Spleen (tissue), 7 donors: ENCODE data around the gene CYB5B.

Experiments used
- POLR2A ChIP-seq, 3 donors: fragments of 450-650 bp; IDR thresholded peaks; one replicate each; pipeline ENCODE4 v1.5.1; 2017; ENCODE audit warnings: antibody characterized with exemption in 3 of 3, mild to moderate bottlenecking in 1 of 3
- TF ChIP-seq, protein P1 (sequence below), 11 experiments: fragments of 200-600 bp in 7 of 11; fragments of 450-650 bp in 4 of 11; sonication (generic) in 4 of 11; IDR thresholded peaks in 8 of 11; conservative IDR thresholded peaks in 3 of 11; 1 replicate in 7 of 11; 2 replicates in 4 of 11; pipeline versions ENCODE4 v1.4.0 to v1.8.0; 2016 to 2021; ENCODE audit warnings: antibody characterized with exemption in 11 of 11, inconsistent platforms in 4 of 11, mild to moderate bottlenecking in 1 of 11
- donor health status: DM: no; HTN: no; CAD: no; lungs with moderate emphysema.
- donor health status: DM: no; HTN: no; CAD: no.
- donor health status: DM: no; HTN: no; CAD: no.

DNA sequence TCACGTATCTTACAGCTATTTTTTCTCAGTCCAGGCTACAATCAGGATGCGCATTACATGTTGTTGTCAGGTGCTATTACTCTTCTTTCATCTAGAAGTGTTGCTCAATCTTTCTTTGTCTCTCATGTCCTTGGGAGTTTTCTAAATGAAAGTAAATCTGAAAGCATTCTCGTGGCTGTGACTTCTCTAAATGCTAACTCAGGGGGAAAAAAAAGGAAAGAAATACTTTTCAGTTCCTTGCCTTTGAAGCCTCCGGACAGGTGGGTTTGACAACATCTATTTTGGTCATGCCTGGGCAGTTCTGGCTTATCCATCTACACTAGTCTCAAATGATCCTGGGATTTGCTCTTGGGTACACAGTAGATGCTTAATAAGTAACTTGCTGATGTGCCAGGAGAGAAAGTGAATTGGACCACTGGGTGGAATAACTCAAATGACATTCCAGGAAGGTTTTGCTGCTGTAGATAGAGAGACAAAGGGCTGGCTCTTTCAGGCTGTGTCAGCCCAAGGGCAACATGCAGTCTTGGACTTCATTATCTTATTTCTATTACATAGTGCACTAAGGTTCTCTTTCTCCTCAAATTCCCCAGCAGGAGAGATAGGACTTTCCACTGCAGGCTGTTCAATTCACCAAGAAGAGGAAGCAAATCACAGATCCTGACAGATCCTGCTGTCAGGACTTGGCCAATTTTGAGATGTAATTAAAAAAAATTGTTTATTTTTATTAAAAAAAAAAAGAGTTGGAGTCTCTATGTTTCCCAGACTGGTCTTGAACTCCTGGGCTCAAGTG lies 77.7 kb downstream of the CYB5B start:
- TF ChIP-seq, protein P1, sequence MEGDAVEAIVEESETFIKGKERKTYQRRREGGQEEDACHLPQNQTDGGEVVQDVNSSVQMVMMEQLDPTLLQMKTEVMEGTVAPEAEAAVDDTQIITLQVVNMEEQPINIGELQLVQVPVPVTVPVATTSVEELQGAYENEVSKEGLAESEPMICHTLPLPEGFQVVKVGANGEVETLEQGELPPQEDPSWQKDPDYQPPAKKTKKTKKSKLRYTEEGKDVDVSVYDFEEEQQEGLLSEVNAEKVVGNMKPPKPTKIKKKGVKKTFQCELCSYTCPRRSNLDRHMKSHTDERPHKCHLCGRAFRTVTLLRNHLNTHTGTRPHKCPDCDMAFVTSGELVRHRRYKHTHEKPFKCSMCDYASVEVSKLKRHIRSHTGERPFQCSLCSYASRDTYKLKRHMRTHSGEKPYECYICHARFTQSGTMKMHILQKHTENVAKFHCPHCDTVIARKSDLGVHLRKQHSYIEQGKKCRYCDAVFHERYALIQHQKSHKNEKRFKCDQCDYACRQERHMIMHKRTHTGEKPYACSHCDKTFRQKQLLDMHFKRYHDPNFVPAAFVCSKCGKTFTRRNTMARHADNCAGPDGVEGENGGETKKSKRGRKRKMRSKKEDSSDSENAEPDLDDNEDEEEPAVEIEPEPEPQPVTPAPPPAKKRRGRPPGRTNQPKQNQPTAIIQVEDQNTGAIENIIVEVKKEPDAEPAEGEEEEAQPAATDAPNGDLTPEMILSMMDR (IDR thresholded peaks at IDR 0.05 in 8 of 11, conservative IDR thresholded peaks at IDR 0.05 in 3 of 11), result no peak
- no peak for TF ChIP-seq POLR2A (IDR thresholded peaks at IDR 0.05)
